T-helper 1 cell (primary cell): ENCODE measurements around the gene GSTO1.

ENCODE experiments used
- DNase-seq, 5 donors: peaks; one replicate each; pipeline ENCODE4 v3.0.0-alpha.2; 2012 to 2020

Gene GSTO1

DNA sequence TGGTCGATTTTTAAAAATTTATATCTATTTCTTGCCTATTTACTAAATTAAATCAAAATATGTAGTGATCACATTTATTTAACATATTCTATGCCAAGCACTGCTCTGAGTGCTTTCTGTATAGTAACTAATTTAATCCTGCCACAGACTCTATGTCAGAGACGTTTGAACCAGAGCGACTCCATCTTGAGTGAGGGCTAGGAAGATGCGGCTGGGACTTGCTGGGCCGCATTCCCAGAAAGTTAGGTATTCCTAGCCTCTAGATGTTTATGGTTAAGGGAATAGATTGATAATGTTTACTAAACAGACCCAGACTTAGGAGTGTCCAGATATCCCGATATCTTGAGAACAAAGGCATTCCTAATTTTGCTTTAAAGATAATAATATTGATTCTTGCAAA is 3.2 kb upstream of the GSTO1 start:
- no peak for DNase-seq

DNA sequence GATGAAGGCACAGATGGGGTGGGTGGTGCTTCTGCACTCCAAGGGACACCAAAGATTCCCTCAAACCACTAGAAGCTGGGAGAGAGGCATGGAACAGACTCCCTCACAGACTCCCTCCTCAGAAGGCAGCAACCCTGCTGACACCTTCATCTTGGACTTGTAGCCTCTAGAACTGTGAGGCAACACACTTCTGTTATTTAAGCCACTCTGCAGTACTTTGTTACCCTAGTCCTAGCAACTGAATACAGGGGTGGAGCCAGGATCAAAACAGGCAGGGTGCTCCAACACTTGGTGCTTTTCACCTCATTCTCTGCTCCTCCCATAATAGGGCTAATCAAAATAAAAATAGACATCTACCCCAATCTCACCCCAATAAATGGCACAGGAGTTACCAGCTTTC is 2.3 kb upstream of the GSTO1 start:
- no peak for DNase-seq

DNA sequence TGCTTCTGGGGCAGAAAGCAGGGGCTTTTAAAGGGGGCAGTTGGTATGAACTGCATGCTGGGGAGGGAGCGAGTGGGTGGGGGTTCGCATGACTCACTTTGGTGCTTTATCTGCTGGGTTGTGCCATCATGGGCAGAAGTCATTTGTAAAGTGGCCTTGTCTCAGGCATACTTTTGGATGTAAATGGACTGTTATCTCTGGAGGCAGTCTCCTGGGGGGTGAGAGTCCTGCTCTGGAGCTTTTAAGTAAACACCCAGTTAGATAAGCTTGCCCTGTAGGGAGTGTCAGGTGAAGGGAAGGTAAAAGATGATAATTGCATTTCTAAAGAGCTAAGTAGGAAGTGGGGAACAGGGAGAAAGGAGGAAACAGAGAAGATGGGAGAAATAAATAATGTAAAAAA is 1.6 kb upstream of the GSTO1 start:
- DNase-seq: no peak

DNA sequence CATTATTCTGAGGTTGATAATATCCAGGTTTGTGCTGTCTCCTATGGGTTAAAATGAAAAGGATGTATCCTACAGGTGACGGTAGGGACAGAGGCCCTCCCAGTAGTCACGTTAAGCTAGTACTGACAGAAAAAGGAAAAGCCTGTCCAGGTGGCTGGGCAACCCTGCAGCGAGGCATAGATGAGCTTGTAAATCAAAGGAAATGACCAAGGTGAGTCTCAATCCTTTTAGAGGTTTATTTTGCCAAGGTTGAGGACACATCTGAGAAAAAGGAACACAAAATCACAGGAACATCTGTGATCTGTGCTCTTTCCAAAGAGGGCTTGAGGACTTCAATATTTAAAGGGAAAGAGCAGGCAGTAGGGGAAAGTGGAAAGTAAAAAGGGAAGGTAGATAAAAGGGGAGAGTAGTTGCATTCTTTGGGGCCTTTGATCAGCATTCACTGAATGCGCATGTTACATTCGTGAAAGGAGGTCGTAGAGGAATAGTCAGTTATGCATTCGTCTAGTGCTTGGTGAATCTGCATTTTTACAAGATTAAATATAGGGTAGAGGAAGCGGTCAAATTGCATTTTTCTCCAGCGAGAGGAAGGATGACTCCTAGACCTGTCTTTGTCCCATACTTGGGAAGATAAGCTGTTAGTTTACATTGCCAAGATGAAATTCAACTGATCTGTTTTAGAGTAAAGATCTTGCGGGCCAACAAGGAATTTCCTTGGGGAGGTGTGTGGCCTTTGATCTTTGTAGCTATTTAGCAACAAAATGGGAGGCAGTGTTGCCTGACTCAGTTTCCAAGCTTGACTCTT is 884 bp upstream of the GSTO1 start:
- no peak for DNase-seq

DNA sequence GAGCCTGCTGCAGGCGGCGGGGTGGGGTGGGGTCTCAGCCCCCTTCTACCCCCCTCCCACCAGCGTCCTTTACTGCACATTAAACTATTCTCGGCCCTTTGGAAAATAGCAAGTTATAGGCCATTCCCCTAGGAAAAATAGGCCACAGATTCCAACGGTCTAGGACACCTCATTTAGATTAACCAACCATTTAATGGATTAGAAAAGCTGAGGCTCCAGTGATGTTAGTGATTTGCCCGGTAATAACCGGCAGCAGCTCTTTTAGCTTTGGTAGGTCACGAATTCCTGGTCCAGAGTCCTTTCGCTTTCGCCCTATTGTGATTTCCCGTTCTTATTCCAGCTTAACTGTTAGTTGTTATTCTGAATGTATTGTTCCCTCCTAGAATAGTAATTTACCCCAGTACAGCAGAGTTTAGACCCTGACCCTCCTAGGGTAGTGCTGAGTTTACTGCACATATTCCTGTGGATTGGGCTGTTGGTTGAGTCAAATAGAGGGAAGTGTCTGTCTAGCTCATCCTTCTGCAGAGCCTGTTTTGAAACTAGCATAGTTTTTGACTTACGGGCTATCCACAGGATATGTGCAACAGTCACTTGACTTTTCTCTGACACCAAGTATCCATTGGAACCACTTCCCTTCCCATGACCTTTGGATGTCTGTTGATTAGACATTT is 754 bp downstream of the GSTO1 start:
- peak in 1 of 5 donors; percentile 45 for DNase-seq

DNA sequence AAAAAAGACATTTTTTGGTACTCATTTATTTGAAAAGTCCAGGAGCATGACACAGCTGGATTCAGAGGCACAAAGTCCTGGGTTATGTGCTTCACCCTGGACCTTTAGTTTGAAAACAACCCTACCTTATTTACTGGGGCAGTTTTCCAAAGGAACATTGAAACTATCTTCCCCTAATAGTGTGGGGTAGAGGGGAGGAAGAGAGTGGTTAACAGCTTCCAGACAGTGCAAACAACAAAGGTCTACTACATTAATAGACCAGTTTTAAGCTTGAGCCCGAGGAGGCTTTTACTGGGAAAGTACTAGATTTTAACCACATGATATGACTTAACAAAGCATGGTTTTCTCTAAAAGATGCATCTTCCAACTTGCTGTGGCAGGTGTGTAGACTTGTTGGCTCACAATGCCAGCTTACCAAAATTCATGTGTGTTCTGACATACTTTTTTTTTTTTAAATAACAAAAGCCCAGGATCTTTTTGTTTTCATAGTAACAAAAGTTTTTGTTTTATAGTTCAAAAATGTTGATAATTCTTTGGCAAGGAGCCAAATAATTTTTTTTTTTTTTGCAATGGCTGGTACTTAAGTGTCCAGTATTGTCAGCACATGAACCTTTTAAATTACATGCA is 1.8 kb downstream of the GSTO1 start:
- DNase-seq: no peak

DNA sequence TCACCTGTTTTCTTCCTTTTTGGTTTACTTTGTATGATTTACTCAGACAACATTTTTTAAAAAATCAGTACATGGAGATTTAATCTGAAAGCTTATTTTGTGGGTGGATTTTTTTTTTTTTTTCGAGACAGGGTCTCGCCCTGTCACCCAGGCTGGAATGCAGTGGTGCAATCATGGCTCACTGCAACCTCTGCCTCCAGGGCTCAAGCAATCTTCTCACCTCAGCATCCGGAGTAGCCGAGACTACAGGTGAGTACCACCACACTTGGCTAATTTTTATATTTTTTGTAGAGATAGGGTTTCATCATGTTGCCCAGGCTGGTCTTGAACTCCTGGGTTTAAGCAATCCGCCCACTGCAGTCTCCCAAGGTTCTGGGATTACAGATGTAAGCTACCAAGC is 2.5 kb downstream of the GSTO1 start:
- DNase-seq: no peak

DNA sequence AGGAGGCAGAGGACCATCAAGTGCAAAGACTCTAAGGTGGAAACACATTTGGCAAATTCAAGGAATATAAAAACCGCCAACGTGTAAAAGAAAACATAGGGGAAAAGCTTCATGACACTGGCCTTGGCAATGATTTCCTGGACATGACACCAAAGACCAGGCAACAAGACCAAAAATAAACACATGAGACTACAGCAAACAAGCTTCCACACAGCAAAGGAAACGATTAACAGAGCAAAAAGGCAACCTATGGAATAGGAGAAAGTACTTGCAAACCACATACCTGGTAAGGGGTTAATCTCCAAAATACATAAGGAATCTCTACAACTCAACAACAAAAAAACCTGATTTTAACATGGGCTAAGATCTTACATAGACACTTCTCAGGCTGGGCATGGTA is 3.5 kb downstream of the GSTO1 start:
- DNase-seq: no peak

DNA sequence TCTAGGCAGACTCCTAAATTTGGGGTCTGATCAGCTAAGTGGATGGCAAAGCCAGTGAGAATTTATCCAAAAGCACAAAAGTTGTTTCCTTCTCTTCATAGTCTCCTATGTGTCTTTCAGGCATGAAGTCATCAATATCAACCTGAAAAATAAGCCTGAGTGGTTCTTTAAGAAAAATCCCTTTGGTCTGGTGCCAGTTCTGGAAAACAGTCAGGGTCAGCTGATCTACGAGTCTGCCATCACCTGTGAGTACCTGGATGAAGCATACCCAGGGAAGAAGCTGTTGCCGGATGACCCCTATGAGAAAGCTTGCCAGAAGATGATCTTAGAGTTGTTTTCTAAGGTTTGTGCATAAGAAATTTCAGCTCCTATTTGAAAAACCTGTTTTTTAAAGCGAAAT is 4.8 kb downstream of the GSTO1 start:
- DNase-seq: no peak

DNA sequence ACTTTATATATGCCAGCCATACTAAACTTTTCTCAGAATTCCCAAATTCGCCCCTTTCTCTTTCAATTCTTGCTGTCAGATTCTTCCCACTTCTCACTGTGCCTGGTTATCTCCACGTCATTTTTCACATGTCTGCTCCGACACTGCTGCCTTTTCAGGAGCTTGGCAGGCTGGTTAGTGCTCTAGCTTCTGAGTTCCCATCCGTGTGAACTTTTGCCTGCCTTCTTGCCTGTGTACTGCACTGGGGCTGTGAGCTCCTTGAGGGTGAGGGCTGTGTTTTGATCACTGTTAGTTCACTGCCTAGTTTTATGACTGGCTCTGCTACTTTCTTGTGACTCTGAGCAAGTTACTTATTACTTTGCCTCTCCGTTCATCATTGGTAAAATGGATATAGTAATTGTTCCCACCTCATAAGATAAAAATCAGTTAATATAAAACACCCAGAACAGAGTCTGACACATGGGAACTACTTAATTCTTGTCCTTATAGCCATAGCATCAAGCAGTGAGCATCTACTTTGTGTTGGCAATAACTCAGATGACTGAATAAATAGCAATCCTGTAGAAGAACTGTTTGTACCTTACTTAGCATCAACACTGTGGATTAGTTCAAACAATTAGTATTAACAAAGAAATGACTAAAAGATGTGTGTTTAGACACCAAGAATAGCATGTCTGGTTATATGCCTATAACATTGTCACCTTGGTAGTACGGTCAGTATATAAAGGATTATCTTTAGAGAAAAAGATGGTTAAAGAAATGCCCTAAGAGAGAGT is 5.5 kb downstream of the GSTO1 start:
- no peak for DNase-seq

DNA sequence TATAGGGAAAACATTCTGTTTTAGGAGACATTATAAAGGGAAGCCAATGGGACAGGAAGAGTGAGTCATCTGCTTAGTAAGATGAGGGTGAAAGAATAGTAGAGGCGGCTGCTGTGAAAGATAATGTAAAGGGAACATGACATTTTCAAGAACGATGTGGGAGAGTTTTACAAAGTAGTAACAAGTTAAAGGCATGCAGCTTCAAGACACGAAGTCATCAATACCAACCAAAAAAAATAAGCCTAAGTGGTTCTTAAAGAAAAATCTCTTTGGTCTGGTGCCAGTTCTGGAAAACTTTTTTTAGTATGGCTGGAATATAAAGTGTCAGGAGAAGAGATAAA is 6.1 kb downstream of the GSTO1 start:
- DNase-seq: peak in 1 of 5 donors; percentile 30

DNA sequence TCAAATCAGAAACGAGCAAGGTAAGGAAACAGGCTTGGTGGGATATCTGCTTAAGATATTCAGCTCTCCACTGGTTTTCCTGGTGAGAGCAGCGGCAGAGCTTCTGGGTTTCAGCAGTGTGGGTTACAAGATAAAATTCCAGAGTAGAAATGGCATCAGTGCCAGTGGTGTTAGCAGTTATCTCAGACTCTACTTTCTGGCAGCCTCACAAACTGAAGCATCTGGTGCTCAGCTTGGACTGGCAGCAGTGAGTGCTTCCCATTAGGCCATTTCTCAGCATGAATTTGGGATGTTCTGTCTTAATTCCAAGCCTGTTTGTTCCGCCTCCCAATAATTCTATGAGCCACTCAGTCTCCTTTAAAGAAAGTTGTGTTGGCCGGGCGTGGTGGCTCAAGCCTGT is 7.4 kb downstream of the GSTO1 start:
- no peak for DNase-seq

DNA sequence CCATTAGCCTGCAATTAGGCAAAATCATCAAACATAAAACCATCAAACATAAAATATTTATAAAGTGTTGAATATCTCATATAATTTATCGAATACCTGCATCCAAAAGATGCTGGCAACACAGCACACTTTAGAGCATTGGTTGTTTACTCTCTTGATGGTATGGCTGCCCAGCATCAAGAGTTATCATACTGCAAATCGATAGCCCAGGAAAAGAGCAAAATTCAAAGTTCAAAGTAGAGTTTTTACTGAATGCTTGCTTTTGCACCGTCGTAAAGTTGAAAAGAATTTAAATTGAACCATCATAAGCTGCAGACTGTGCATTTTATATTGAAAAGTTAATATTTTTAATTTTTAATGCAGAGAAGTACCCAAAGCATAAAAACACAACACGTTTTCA is 10.1 kb downstream of the GSTO1 start:
- DNase-seq: no peak

DNA sequence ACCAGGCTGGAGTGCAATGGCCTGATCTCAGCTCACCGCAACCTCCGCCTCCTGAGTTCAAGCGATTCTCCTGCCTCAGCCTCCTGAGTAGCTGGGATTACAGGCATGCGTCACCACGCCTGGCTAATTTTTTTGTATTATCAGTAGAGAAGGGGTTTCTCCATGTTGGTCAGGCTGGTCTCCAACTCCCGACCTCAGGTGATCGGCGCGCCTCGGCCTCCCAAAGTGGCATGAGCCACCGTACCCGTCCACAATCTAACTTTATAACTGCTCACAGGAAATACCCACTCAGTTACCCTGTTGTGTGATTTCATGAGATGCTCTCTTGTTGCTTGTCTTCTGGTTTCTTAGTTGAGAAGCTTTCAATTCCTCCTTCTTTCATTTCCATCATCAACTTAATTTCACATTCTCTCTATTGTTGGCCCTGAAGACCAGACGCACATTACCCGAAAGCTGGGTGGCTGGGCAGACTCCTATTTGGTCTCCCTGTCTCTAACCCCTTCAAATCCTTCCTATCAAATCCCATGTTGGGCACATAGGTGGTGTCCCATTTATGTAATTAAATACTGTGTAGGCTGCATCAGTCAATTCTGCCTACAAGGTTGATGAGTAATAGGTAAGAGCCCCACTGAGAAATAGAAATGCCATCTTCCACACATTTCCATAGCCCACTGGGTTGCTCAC is 13.2 kb downstream of the GSTO1 start:
- peak in 1 of 5 donors; percentile 11 for DNase-seq

DNA sequence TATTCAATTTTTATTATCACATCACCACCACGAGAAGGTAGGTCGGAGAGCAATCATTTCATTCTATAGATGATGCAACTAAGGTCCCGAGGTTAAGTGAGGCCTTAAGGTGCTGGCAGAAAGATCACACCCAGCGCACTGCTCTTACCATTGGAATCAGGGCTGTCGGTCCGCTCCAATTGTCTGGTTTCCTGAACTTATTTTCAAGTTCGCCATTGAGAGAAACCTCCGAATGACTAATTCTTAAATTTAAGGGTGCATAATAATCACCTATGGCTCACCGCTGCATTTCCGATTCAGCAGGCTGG is 13.7 kb downstream of the GSTO1 start:
- DNase-seq: no peak

DNA sequence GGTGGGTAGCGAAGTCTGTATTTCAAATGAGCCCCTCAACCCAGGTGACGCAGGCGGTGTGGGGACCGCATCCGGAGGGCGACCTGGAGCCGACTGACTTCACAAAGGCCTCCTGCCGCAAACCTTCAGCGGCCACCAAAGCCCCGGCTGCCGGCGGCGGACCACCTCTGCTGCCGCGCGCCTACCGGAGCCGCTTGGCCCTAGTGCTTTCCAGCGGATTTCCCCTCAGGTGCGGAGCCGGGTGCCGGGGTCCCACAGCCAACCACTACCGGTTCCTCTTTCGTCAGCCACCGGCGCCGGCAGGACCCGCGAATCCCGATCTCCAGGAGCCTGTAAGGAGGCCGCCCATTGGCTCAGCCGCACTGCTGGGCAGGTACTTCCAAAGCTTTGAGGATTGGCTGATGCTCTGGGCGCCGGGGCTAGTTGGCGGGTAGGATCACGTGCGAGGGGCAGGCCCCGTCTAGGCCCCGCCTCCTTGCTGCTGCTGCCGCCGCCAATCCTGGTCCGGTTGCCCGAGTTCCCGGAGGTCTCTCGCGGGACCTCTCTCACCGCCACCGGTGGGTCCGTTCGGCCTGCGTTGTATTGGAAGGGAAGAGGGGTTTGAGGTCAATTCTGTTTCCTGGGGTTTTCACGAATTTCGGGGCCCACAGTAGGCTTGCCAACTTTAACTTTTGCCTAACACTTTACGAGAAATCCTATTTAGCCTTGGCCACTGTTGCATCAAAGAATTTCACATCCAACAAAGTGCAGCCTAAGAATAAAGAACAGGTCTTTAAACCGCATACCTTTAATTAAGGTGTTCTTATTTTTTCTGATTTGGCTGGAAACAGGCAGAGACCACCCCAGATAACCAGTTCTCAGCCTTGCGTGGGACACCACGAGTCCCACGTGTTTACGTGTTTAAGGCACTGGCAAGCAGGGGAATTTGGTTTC is 14.3 kb downstream of the GSTO1 start, which contains the start of gene GSTO2:
GSTO2 (plus strand) TSS at position 472 of the 933 bp plus-strand sequence. CDS start 5,732 bp downstream, outside the sequence.
- DNase-seq: peak; percentile 97 to 99 (median 98)

DNA sequence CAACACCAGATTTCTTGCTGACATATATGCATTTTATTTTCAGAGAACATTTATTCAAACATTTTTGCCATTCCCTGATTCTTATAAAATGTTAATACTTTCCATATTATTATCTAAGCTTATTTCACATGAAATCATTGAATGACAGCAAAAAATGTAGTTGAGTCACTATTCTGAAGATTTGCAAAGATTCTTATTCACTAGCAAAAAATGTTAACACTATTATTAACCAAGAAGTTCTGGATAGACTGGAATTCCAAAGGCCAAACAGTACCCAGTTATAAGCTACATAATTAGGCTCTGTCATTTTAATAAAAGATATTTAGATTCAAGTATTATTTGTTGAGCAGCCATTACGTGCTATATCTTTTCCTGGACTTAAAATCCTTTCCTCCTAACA is 18.6 kb downstream of the GSTO1 start:
- no peak for DNase-seq

DNA sequence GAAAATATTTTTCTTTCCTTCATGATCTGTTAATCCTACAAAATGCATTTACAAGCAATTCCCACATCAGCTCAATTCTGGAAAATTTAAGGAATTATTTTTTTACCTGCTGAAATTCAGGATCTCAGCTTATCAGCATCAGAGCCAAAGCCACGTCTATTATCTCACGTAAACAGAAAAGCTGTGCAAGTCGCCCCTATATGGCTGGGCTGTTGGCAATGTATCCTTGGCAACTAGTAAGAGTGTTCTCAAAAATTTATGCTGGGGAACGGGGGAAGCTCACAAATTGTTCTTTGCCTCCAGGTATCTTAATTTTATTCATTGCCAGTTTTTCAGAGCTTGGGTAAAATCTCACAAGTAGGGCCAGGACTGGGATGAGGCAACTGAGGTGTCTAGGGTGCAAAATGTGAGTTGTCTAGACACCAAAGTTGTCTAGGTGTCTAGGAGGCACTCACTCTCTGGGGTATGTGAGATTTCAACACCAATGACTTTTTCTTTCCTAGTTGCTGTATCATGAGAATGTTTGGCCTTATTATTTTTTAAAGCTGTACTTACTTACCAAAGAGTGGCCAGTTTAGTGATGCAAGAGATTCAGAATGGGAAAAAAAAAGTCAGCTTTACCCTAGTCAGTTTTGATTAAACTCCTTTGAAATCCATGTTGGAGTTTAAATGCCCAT is 19.3 kb downstream of the GSTO1 start:
- DNase-seq: no peak

DNA sequence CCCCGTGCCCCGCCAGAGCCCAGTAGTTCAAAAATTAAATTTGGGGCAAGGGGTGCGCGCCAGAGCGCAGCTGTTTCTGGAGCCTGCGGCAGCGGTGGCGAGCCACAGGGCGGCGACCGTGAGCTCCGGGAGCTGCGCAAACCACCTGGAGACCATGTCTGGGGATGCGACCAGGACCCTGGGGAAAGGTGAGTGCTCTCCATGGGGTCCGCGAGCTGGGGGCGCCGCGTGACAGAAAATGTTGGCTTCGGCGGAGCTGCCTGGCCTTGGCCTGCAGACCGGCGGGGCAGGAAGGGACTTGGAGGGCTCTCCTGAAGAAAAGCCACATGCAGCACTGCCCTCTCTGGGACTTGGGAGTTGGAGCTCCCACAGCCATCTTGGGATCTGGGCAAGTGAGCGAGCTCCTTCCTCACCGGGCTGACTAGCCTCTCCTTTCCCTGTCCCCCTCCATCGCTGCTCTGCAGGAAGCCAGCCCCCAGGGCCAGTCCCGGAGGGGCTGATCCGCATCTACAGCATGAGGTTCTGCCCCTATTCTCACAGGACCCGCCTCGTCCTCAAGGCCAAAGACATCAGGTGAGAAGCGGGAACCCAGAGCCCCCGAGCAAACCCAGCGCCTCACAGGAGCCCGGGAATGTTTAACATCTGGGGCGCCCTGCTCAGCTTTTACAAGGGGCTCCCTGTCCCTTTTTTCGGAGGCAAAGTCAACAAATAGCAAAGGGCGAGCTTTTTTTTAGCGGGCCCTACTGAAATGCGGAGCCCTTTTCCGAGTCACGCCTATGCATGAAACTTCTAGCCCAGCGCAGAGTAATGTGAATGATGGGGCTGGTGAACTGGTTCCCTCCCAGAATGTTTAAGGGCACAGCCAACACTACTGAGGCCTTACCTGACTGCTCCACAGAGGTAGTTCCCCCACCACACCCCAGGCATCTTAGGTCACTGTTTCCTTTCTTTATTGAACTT is 20.4 kb downstream of the GSTO1 start:
- peak in 3 of 5 donors; percentile 19 to 42 (median 29) for DNase-seq

DNA sequence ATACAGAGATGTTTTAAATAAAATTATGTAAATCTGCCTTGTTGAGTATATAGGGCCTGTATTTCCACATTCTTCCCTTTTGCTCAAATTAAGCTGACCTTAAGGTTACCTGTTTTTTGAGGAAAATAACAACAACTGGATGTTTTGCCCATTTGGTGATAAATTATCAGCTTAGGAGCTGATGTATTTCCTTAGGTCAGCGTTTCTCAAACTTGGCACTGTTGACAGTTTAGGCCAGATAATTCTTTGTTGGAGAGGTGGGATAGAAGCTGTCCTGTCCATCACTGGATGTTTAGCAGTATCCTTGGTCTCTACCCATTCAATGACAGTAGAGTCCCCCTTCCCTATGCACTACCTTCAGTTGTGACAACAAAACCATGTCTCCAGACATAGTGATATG is 21.5 kb downstream of the GSTO1 start:
- DNase-seq: no peak
